IMR-90 (cell line): ENCODE data around the gene RIC8B. TPM values are rescaled to one million over a fixed set of nuclear protein-coding genes. Genes with fewer than 3 reads are reported as not detected.

Source experiments
- ATAC-seq: fragments of 200-7000 bp; cut with Tn5 transposase; 2 replicates; pipeline ENCODE4 v1.9.1; 2020; ENCODE audit warnings: low read depth, mild to moderate bottlenecking, moderate library complexity
- BruUV-seq: library from RNA; stranded (reverse); fragments of 400-500 nt; replicated peaks from 2 replicates; lab custom pipeline; 2021; lab: Mats Ljungman, UMichigan
- CTCF ChIA-PET: fragments of 300-600 bp; formaldehyde crosslinking; extraction: SDS; loops from one replicate; lab custom pipeline; 2021; ENCODE audit warnings: antibody characterized with exemption; lab: Yijun Ruan, JAX
- POLR2A ChIA-PET: fragments of 300-600 bp; sonication (Branson Sonifier 250); formaldehyde crosslinking; loops from one replicate; lab custom pipeline; 2022; ENCODE audit warnings: antibody characterized with exemption; ENCODE audit not compliant: unreplicated experiment; lab: Charles Lee
- DNase-seq: peaks from one replicate; pipeline ENCODE4 v3.0.0; 2013
- H2AFZ ChIP-seq: replicated peaks from 2 replicates; pipeline ENCODE3; 2013; ENCODE audit warnings: low read length, mild to moderate bottlenecking; ENCODE audit not compliant: poor library complexity
- H2AK5ac ChIP-seq: 2 replicates; pipeline ENCODE4 v1.6.1; 2013; ENCODE audit warnings: low read depth, low read length, inconsistent platforms
- H2AK9ac ChIP-seq: replicated peaks from 2 replicates; pipeline ENCODE3; 2013; ENCODE audit warnings: mild to moderate bottlenecking, low read depth, low read length, moderate library complexity; ENCODE audit not compliant: poor library complexity
- H2BK120ac ChIP-seq: 2 replicates; pipeline ENCODE4 v1.6.1; 2013; ENCODE audit warnings: low read depth, low read length, inconsistent platforms
- H2BK15ac ChIP-seq: 3 replicates; pipeline ENCODE4 v1.6.1; 2013; ENCODE audit warnings: low read depth, low read length, inconsistent platforms
- H2BK20ac ChIP-seq: 2 replicates; pipeline ENCODE4 v1.6.1; 2013; ENCODE audit warnings: low read depth, mild to moderate bottlenecking, inconsistent platforms, low read length, moderate library complexity
- H2BK5ac ChIP-seq: 2 replicates; pipeline ENCODE4 v1.6.1; 2013; ENCODE audit warnings: mild to moderate bottlenecking, low read depth, low read length, inconsistent platforms; ENCODE audit not compliant: poor library complexity, severe bottlenecking
- H3K14ac ChIP-seq: replicated peaks from 2 replicates; pipeline ENCODE4 v1.6.1; 2013; ENCODE audit warnings: low read depth, low read length, inconsistent platforms
- H3K18ac ChIP-seq: 2 replicates; pipeline ENCODE4 v1.6.1; 2013; ENCODE audit warnings: low read depth, low read length, control low read depth
- H3K23ac ChIP-seq: 2 replicates; pipeline ENCODE4 v1.6.1; 2013; ENCODE audit warnings: low read depth, low read length, inconsistent platforms
- H3K27ac ChIP-seq: 2 replicates; pipeline ENCODE4 v1.5.1; 2013; ENCODE audit warnings: mild to moderate bottlenecking, control low read depth, low read length; ENCODE audit not compliant: insufficient read depth
- H3K27me3 ChIP-seq: 2 replicates; pipeline ENCODE4 v1.6.1; 2013; ENCODE audit warnings: low read length; ENCODE audit not compliant: control insufficient read depth, insufficient read depth
- H3K36me3 ChIP-seq: 2 replicates; pipeline ENCODE4 v1.6.1; 2013; ENCODE audit warnings: low read length, mixed read lengths; ENCODE audit not compliant: control insufficient read depth, insufficient read depth
- H3K4ac ChIP-seq: 2 replicates; pipeline ENCODE4 v1.6.1; 2013; ENCODE audit warnings: low read depth, low read length, inconsistent platforms
- H3K4me1 ChIP-seq: 2 replicates; pipeline ENCODE4 v1.6.1; 2013; ENCODE audit warnings: low read length, mixed read lengths; ENCODE audit not compliant: control insufficient read depth, insufficient read depth
- H3K4me2 ChIP-seq: 2 replicates; pipeline ENCODE4 v1.6.1; 2013; ENCODE audit warnings: low read depth, mild to moderate bottlenecking, control low read depth, low read length, moderate library complexity
- H3K4me3 ChIP-seq: 2 replicates; pipeline ENCODE4 v1.5.1; 2013; ENCODE audit warnings: low read depth, mild to moderate bottlenecking, control low read depth, low read length, moderate library complexity; ENCODE audit not compliant: insufficient read depth
- H3K56ac ChIP-seq: 2 replicates; pipeline ENCODE4 v1.6.1; 2013; ENCODE audit warnings: low read length, inconsistent platforms; ENCODE audit not compliant: insufficient read depth; ENCODE audit errors: extremely low read depth
- H3K79me1 ChIP-seq, 2 experiments: 2 replicates each; pipeline ENCODE4 v1.6.1; 2013; ENCODE audit warnings: low read length in 2 of 2, inconsistent platforms in 1 of 2, low read depth in 1 of 2
- H3K9ac ChIP-seq: 2 replicates; pipeline ENCODE4 v1.6.1; 2013; ENCODE audit warnings: low read depth, low read length, control low read depth
- H3K9me1 ChIP-seq: 2 replicates; pipeline ENCODE4 v1.6.1; 2013; ENCODE audit warnings: low read length, inconsistent platforms; ENCODE audit not compliant: insufficient read depth
- H3K9me3 ChIP-seq: 2 replicates; pipeline ENCODE4 v1.6.1; 2013; ENCODE audit warnings: low read length; ENCODE audit not compliant: control insufficient read depth, insufficient read depth
- H4K20me1 ChIP-seq: 2 replicates; pipeline ENCODE4 v1.6.1; 2013; ENCODE audit warnings: low read length, inconsistent platforms; ENCODE audit not compliant: insufficient read depth
- H4K5ac ChIP-seq: 2 replicates; pipeline ENCODE4 v1.6.1; 2013; ENCODE audit warnings: mild to moderate bottlenecking, low read depth, low read length, control low read depth
- H4K8ac ChIP-seq, 2 experiments: 2 replicates each; pipeline ENCODE4 v1.6.1; 2013; ENCODE audit warnings: low read depth in 2 of 2, low read length in 2 of 2, control low read depth in 1 of 2, inconsistent platforms in 1 of 2
- H4K91ac ChIP-seq: 2 replicates; pipeline ENCODE4 v1.6.1; 2013; ENCODE audit warnings: low read depth, low read length, inconsistent platforms; ENCODE audit not compliant: insufficient read depth
- BHLHE40 ChIP-seq: fragments of 150-350 bp; IDR thresholded peaks from 2 replicates; pipeline ENCODE4 v1.6.1; 2016; ENCODE audit warnings: mild to moderate bottlenecking, low read depth, low read length
- CEBPB ChIP-seq: IDR thresholded peaks from 2 replicates; pipeline ENCODE4 v1.6.1; 2012; ENCODE audit warnings: low read depth, low read length, improper control_type of control experiment
- CHD1 ChIP-seq: IDR thresholded peaks from 2 replicates; pipeline ENCODE4 v1.6.1; 2012; ENCODE audit warnings: low read depth, low read length, improper control_type of control experiment
- CTCF ChIP-seq: conservative IDR thresholded peaks from 2 replicates; pipeline ENCODE4 v1.5.1; 2012; ENCODE audit warnings: mild to moderate bottlenecking, low read depth, low read length, improper control_type of control experiment
- ELK1 ChIP-seq: fragments of 150-350 bp; IDR thresholded peaks from 2 replicates; pipeline ENCODE4 v1.6.1; 2016; ENCODE audit warnings: low read depth, mild to moderate bottlenecking, low read length, moderate library complexity, borderline replicate concordance
- FOS ChIP-seq: fragments of 150-350 bp; IDR thresholded peaks from 2 replicates; pipeline ENCODE4 v1.6.1; 2016; ENCODE audit warnings: low read depth, low read length
- MAFK ChIP-seq: IDR thresholded peaks from 2 replicates; pipeline ENCODE4 v1.6.1; 2012; ENCODE audit warnings: low read depth, low read length, improper control_type of control experiment
- MAZ ChIP-seq: IDR thresholded peaks from 2 replicates; pipeline ENCODE4 v1.6.1; 2012; ENCODE audit warnings: low read depth, mild to moderate bottlenecking, low read length, improper control_type of control experiment, moderate library complexity, borderline replicate concordance
- MXI1 ChIP-seq: IDR thresholded peaks from 2 replicates; pipeline ENCODE4 v1.6.1; 2012; ENCODE audit warnings: low read depth, mild to moderate bottlenecking, low read length, moderate library complexity, borderline replicate concordance
- NFE2L2 ChIP-seq: fragments of 150-350 bp; IDR thresholded peaks from 2 replicates; pipeline ENCODE4 v1.6.1; 2016; ENCODE audit warnings: low read depth, mild to moderate bottlenecking, low read length
- POLR2A ChIP-seq: IDR thresholded peaks from 2 replicates; pipeline ENCODE4 v1.6.1; 2012; ENCODE audit warnings: mild to moderate bottlenecking, low read depth, low read length
- RAD21 ChIP-seq: IDR thresholded peaks from 2 replicates; pipeline ENCODE4 v1.6.1; 2012; ENCODE audit warnings: low read length, improper control_type of control experiment
- RCOR1 ChIP-seq: IDR thresholded peaks from 2 replicates; pipeline ENCODE4 v1.6.1; 2012; ENCODE audit warnings: mild to moderate bottlenecking, low read length, improper control_type of control experiment; ENCODE audit not compliant: insufficient replicate concordance
- RFX5 ChIP-seq: IDR thresholded peaks from 2 replicates; pipeline ENCODE4 v1.8.0; 2012; ENCODE audit warnings: low read depth, mild to moderate bottlenecking, low read length, moderate library complexity
- SMC3 ChIP-seq: fragments of 150-350 bp; IDR thresholded peaks from 2 replicates; pipeline ENCODE4 v1.6.1; 2016; ENCODE audit warnings: low read depth, mild to moderate bottlenecking, antibody characterized with exemption, low read length, moderate library complexity
- USF2 ChIP-seq: fragments of 150-350 bp; IDR thresholded peaks from 2 replicates; pipeline ENCODE4 v1.6.1; 2017; ENCODE audit warnings: mild to moderate bottlenecking, antibody characterized with exemption, low read length, low read depth
- WGBS, 2 experiments: methylation state at CpG; one replicate each; pipeline versions ENCODE4 v1.1.5 to v1.1.7; 2013; ENCODE audit warnings: missing lambda C conversion rate in 2 of 2; ENCODE audit not compliant: insufficient read length in 1 of 2; ENCODE audit errors: extremely low coverage in 2 of 2; 5-methylcytosine and 5-hydroxymethylcytosine counted together
- dilution Hi-C: fragments of 300-500 bp; cut with HindIII; formaldehyde crosslinking; loops from one replicate; pipeline ENCODE4 v1.14.3; 2018; ENCODE audit warnings: low sequenced_read_pairs; ENCODE audit not compliant: unreplicated experiment
- in situ Hi-C: fragments of 300-500 bp; cut with MboI; formaldehyde crosslinking; loops from 3 replicates; pipeline ENCODE4 v1.14.3; 2019; ENCODE audit warnings: low sequenced_read_pairs, inconsistent platforms, mixed read lengths
- intact Hi-C: fragments of 100-400 bp; cut with micrococcal nuclease; formaldehyde crosslinking; loops from 2 replicates; pipeline ENCODE4 v1.10.0; 2022
- polyA plus RNA-seq, 3 experiments: library from polyadenylated mRNA; depleted of rRNA; stranded (reverse); fragments of >200 nt; gene quantifications; 2 replicates each; pipeline ENCODE4 v1.2.3, GENCODE V29; 2012; ENCODE audit warnings: low replicate concordance in 1 of 3
- total RNA-seq: library from RNA; depleted of rRNA; stranded (reverse); fragments of >200 nt; gene quantifications from 2 replicates; pipeline ENCODE4 v1.2.3, GENCODE V29; 2012

The RIC8B gene
- total and polyA plus RNA-seq, 2 of the 4 experiments (the other 2 are of a cell fraction): 5.5 to 19.5 TPM

GRCh38 chr12:106801167-106801708 lies 26.8 kb downstream of the RIC8B start:
- Histone ChIP-seq H3K9me3 (no peaks in the 10 kb centered on the region), H3K4ac (no peak overlapping the region), H3K14ac (no peak overlapping the region), H4K20me1 (no peaks in the 10 kb centered on the region), H4K8ac (no peak overlapping the region), H3K27me3 (no peaks in the 10 kb centered on the region), H3K4me2 (no peak overlapping the region), H3K27ac (no peak overlapping the region), H2BK5ac (no peak overlapping the region), H3K4me1 (no peaks in the 10 kb centered on the region), H2AK9ac (no peak overlapping the region), H3K9me1 (no peaks in the 10 kb centered on the region), H3K9ac (no peak overlapping the region), H3K18ac (no peak overlapping the region), H3K23ac (no peak overlapping the region), H3K4me3 (no peak overlapping the region), H4K91ac (no peak overlapping the region), H3K79me1 (peaks cover 0 to 6% of the 10 kb centered on the region in 2 experiments; a peak in 2 of 4 replicates), H2BK20ac (no peak overlapping the region), H4K5ac (no peak overlapping the region), H2AFZ (no peak overlapping the region), H2AK5ac (no peak overlapping the region), H3K56ac (no peak overlapping the region), H2BK15ac (no peak overlapping the region), H3K36me3 (peaks cover 5% of the 10 kb centered on the region), H2BK120ac (no peak overlapping the region)
- POLR2A ChIA-PET: no interaction called here
- dilution Hi-C loops: no loop called here
- no CpG with 5 or more reads among the region's 1 CpG for WGBS, 2 experiments
- in situ Hi-C loops: no loop called here
- TF ChIP-seq MAFK (no peak), NFE2L2 (no peak), CEBPB (no peak), MXI1 (no peak), RFX5 (no peak), SMC3 (no peak), BHLHE40 (no peak), FOS (no peak), USF2 (no peak), RAD21 (no peak), ELK1 (no peak), CTCF (no peak), POLR2A (no peak), CHD1 (no peak), MAZ (no peak), RCOR1 (no peak)
- CTCF ChIA-PET: no interaction called here
- ATAC-seq (no peak), DNase-seq (no peak)
- BruUV-seq: no TSS peak
- intact Hi-C loops: no loop called here
